Erythroblast (primary cell): Measurements from ENCODE around the gene ZMYND8.
"Not testable (repeated sequence)": the region's sequence is repeated elsewhere in the genome, so short reads cannot be mapped to it uniquely, and the experiment has no call there.

ENCODE experiments used
- DNase-seq, 2 experiments: peaks; one replicate each; lab custom pipeline; 2025; lab: John Stamatoyannopoulos, UW
- GATA1 ChIP-seq: IDR thresholded peaks from 2 replicates; pipeline ENCODE4 v1.6.1; 2011; ENCODE audit warnings: low read depth, mild to moderate bottlenecking, control low read depth, low read length, moderate library complexity
- POLR2A ChIP-seq: IDR thresholded peaks from 2 replicates; pipeline ENCODE4 v1.6.1; 2011; ENCODE audit warnings: mild to moderate bottlenecking, low read length

The ZMYND8 gene

GRCh38 chr20:47251154-47252020 lies 105.1 kb downstream of the ZMYND8 start:
- no peak for TF ChIP-seq GATA1
- TF ChIP-seq POLR2A: no peak
- DNase-seq: no peak

- TF ChIP-seq GATA1 (no peak), POLR2A (no peak)
- DNase-seq: no peak
Observed at GRCh38 chr20:47250360-47250759, 106.1 kb downstream of the ZMYND8 start.

- TF ChIP-seq POLR2A: no peak
- no peak for TF ChIP-seq GATA1
- DNase-seq: no peak
Observed at GRCh38 chr20:47249913-47250312, 106.6 kb downstream of the ZMYND8 start.

GRCh38 chr20:47248448-47248966 lies 108.0 kb downstream of the ZMYND8 start:
- TF ChIP-seq GATA1 (no peak), POLR2A (no peak)
- no peak for DNase-seq

GRCh38 chr20:47247972-47248371 lies 108.5 kb downstream of the ZMYND8 start:
- DNase-seq: no peak
- TF ChIP-seq GATA1: no peak
- no peak for TF ChIP-seq POLR2A

- no peak for DNase-seq
- no peak for TF ChIP-seq POLR2A
- no peak for TF ChIP-seq GATA1
Observed at GRCh38 chr20:47246061-47246777, 110.3 kb downstream of the ZMYND8 start.

- not testable (repeated sequence) for DNase-seq
Observed at GRCh38 chr20:47245166-47245565, 111.3 kb downstream of the ZMYND8 start.

GRCh38 chr20:47244451-47244850 lies 112.0 kb downstream of the ZMYND8 start:
- no peak for DNase-seq

GRCh38 chr20:47243532-47244305 lies 112.8 kb downstream of the ZMYND8 start:
- DNase-seq: no peak
- no peak for TF ChIP-seq POLR2A

More at GRCh38 chr20:47244451-47244850, 112.0 kb downstream of the ZMYND8 start:
- TF ChIP-seq GATA1 (no peak), POLR2A (no peak)

- no peak for TF ChIP-seq GATA1
- TF ChIP-seq POLR2A: no peak
- no peak for DNase-seq
Observed at GRCh38 chr20:47243003-47243402, 113.5 kb downstream of the ZMYND8 start.

- no peak for DNase-seq
Observed at GRCh38 chr20:47241345-47241781, 115.1 kb downstream of the ZMYND8 start.

GRCh38 chr20:47240096-47240495 lies 116.4 kb downstream of the ZMYND8 start:
- DNase-seq: not testable (repeated sequence)

More at GRCh38 chr20:47241345-47241781, 115.1 kb downstream of the ZMYND8 start:
- TF ChIP-seq POLR2A (no peak), GATA1 (no peak)

GRCh38 chr20:47239719-47240067 lies 116.8 kb downstream of the ZMYND8 start:
- DNase-seq: no peak

More at GRCh38 chr20:47239719-47240067, 116.8 kb downstream of the ZMYND8 start:
- no peak for TF ChIP-seq POLR2A
- TF ChIP-seq GATA1: no peak
